Hematopoietic multipotent progenitor cell treated with erythropoietin and hydrocortisone succinate and interleukin-3 and kit ligand, for 17 days (in vitro differentiated cells): ENCODE data around the gene TRIM65.

Experiments
- DNase-seq: peaks from one replicate; pipeline ENCODE4 v3.0.0-alpha.2; 2015; ENCODE audit warnings: low spot score

TRIM65 gene, protein sequence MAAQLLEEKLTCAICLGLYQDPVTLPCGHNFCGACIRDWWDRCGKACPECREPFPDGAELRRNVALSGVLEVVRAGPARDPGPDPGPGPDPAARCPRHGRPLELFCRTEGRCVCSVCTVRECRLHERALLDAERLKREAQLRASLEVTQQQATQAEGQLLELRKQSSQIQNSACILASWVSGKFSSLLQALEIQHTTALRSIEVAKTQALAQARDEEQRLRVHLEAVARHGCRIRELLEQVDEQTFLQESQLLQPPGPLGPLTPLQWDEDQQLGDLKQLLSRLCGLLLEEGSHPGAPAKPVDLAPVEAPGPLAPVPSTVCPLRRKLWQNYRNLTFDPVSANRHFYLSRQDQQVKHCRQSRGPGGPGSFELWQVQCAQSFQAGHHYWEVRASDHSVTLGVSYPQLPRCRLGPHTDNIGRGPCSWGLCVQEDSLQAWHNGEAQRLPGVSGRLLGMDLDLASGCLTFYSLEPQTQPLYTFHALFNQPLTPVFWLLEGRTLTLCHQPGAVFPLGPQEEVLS

DNA sequence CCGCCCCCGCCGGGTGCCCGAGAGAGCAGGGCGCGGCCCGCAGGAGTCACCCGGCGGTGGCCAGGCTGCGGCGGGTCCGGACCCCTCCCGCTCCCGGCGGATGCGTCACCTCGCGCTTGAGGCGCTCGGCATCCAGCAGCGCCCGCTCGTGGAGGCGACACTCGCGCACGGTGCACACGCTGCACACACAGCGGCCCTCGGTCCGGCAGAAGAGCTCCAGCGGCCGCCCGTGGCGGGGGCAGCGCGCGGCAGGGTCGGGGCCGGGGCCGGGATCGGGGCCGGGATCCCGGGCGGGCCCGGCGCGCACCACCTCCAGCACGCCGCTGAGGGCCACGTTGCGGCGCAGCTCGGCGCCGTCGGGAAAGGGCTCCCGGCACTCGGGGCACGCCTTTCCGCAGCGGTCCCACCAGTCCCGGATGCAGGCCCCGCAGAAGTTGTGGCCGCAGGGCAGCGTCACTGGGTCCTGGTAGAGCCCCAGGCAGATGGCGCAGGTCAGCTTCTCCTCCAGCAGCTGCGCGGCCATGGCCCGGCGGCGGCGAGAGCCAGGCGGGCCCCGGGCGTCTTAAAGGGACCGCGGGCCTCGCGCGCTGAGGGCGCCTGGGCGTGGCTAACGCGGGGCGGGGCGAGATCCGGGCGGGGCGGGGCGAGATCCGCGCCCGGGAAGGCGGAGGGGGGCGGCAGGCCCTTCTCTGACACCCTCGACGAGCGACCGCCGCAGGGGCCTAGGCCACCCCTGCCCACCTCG is at the start of gene TRIM65:
Gene TRIM65, minus strand, starts transcription at position 537 of the 745 bp plus-strand sequence. Its CDS starts 14 bp downstream, at position 523.
- peak; percentile 74 for DNase-seq

DNA sequence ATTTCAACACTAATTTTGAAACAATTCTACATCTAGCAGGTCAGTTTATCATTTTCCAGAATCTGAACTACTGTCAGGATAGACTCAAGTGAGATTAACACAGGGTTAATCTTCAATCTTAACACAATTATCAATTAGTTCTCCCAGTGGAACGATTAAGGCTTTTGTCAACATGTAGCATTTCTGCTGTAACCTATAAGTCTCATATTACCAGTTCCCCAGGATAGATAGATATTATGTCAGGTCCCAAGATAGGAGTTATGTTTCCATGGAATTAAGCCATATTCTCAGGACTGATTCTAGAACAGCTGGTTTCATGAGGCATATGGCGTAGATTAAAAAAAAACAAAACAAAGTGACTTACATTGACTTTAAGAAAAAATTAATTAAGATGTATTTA is 48.5 kb upstream of the TRIM65 start:
- DNase-seq = no peak

DNA sequence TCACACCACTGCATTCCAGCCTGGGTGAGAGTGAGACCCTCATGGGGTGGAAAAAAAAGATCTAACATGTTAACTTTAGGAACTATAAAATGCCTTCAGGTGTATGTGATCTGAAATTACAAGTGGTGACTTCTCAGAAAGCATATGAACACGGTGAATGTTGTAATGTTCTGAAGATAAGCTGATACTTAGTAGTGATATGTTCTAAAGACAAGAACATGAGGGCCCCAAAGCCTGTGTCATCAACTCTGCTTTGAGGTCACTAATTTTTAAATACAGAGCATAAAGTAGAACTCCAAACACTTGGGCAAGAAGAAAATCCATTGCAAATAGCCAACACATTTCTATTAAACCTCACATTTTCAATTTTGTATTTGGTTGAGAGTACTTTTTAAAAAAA is 46.7 kb upstream of the TRIM65 start:
- no peak for DNase-seq

DNA sequence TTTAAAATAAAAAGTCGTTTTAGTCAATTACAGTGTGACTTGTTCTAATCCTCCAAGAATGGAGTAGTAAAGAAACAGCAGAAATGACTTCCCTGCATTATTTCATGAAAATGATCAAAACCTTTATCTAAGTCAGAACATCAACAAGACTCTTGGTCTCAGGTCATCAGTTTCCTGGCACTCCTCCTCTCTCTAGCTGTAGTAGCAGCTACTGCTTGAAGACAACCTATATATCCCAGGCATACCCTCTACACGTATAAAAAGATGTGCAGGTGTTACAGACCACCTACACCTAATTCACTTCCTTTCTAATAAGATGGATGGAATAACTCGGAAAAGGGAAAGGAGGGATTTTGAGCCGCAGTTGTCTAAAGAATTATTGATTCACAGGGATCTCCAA is 45.7 kb upstream of the TRIM65 start:
- DNase-seq = no peak

DNA sequence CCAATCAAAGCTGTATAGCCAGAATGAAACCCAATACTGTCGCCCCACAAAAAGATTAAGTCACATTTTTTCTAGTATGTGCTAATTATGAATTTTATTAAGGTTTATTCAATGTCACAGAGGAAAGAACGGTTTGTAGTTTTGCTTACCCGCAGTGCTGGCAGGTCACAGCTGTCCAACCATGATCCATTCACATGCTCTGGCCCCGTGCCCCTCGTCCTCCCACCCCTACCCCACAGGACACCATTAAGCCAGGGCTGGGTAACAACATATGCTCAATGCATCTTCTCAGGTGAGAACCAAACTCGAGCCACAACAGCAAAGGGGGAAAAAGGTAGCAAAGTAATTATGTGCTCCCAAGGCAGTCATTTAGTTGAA is 44.7 kb upstream of the TRIM65 start:
- DNase-seq = no peak

DNA sequence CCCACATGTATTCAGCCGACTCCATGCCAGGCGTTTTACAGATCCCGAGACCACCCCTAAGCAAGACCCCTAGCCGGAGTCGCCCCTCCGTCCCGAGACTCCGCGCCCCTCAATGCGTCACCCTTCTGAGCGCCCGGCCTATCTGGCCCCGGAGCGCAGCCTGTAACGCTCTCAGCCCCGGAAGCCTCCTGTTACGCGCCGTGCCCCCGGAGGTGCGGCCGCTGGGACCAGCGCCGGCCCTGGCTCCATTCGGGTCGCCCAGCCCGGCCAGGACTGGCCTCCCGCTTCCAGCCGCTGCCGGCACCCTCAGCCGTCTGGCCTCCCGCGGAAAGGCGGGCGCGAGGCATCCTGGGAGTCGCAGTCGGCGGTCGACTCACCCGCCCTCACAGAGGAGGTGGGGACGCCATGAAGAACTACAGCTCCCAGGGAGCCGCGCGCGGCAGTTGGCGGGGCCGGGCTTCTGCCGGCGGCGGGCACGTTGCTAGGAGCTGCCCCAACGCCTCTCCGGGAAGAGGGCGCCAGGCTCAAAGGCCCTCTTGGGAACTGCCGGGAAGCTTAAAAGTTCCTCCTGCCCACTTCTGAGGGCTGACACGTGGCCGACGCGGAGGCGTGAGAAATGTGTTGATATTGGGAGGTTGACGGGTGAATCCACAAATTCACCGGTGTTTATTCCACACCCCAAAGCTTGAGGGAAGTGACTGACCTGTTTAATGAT is 44.1 kb upstream of the TRIM65 start, which contains the start of gene FBF1:
Gene FBF1, minus strand, starts transcription at position 316 of the 715 bp plus-strand sequence. CDS start 2,893 bp downstream, outside the sequence.
- peak; percentile 86 for DNase-seq

DNA sequence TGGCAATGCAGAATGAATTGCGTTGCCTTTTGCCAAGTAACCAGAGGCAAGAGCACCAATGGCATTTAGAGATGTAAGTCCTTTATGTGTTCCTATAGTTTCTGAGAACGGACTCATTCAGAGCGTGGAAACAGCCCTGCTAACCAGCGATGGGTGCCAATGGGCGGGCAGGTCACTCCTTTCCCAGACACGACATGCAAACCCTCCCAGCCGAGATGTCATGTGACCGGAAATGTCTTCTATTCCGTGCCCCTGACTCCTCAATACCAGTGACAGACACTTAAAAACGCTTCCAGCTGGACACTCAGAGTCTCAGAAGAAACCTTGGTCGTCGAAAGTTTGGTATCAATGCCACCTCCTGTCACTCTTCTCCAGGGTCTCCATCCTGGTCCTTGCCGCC is 40.9 kb upstream of the TRIM65 start:
- DNase-seq = no peak

DNA sequence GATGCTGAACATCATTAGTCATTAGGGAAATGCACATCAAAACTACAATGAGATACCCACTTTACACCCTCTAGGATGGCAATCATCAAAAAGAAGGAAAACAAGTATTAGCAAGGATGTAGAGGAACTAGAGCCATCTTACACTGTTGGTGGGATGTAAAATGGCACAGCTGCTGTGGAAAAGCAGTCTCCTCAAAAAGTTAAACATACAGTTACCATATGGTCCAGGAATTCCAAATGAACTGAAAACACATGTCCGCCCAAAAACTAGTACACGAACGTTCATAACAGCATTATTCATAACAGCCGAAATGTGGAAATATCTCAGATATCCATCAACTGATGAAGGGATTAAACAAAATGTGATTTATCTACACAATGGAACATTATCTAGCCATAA is 37.1 kb upstream of the TRIM65 start:
- no peak for DNase-seq

DNA sequence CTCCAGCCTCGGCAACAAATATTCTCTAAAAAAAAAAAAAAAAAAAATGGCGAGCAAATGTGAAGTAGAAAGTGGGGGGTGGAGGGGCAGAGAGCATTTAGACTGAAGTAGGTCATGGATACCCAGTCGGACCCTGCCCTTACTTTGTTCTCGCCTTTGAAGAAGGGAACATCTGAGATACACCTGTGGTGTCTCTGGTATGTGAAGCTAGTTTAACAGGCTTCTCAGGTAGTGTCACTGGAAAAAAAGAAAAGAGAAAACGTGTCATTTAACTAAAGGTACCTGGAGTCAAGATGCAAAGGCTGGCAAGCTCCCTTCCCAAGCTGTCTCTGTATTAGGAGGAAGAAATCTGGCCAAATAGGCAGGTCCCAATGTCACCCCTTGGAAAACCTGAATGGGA is 36.1 kb upstream of the TRIM65 start:
- DNase-seq = no peak

DNA sequence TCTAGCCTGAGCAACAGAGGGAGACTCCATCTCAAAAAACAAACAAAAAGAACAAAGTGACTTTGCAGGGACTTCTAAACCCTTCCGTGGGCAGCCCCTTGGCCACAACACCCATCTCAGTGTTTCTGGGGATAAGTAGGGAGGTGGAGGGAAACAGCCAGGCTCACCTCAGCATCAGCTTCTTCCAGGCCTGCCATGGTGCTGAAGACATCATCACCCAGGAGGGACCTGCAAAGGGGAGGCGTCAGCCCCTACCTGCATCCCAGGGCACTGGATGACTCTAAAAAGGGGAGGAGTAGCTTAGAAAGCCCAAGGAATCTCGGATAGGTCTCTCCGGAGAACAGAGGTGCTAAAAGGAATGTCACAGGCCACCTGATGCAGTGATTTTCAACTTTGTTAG is 34.3 kb upstream of the TRIM65 start:
- no peak for DNase-seq

DNA sequence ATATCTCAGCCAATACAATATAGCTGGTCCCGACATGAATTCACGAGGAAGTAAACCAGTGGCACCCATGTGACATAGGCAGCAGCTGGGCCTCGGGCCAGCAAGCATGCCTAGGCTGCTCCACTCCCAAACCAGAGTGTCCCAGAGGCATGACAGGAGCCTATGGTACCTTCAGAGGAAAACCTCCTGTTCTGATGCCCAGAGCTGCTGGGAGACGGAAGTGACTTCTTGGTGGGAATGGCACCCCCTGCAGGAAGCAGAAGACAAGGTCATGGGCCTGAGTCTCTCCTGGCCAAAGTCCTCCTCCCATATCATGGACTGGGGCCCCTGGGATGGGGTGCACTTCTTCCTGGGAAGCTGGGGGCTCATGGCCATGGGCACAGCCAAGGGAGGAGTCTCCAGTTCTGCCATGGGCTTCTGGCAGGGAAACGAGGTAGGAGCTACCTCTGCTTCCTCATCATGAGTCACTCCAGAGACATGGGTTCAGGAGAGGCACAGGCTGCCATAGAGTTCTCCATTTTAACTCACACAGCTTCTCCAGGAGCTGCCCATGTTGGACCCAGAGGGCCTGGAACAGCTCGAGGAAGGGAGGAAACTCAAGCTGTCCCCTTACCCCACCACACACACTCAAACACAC is 30.7 kb upstream of the TRIM65 start:
- DNase-seq = peak; percentile 15

DNA sequence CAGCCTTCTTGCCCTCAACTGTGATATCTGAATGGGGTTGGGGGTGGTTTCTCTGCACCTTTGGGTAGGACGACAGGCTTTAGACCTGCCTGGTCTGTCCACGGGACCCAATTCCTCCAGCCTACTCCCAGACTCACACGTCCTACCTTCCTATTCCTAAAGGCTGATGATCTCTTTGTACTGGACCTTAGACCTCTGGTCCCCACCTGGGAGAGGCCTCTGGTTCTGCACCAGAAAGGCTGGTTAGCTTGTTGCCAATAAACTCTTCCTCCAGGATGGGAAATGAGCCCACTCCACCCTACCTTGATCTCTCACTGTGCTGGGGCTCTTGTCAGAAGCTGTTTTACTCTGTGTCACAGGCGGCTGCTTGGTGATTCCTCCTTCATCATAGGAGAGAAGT is 29.7 kb upstream of the TRIM65 start:
- no peak for DNase-seq

DNA sequence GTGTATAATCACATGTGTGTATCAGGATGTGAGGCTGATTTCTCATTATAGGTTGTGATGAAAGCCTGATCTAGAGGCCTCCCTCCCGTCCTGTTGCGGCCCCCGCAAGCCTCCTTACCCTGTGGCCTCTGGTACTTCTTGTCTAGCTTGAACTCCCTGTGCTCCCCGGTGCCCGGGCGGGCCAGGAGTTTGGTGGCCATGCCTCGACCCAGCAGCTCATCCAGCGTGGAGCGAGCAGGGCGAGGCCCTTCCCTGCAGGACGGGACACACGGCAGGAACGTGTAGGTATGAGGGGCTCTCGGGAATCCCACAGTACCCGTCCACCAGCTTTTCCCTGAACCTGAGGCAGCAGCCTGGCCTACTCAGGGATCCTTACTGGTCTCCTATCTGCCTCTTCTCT is 29.2 kb upstream of the TRIM65 start:
- DNase-seq = no peak

DNA sequence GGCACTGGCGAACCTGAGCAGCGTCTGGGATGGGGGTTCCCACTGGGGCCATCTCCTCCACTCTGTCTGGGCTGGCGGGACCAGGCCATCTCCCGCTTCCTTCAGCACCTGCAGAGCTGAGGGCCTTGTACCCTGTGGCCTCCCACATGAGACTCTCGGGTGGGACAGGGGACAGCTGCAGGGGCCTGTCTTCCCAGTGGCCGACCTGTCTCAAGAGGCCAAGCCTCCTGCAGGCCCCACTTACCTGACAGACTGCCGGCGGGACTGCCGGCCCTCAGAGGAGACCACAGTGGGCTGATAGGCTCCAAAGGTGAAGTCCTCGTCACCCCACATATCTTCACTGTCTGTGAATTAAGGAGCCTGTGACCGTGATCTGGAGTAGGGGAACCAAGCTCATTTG is 28.4 kb upstream of the TRIM65 start:
- no peak for DNase-seq

DNA sequence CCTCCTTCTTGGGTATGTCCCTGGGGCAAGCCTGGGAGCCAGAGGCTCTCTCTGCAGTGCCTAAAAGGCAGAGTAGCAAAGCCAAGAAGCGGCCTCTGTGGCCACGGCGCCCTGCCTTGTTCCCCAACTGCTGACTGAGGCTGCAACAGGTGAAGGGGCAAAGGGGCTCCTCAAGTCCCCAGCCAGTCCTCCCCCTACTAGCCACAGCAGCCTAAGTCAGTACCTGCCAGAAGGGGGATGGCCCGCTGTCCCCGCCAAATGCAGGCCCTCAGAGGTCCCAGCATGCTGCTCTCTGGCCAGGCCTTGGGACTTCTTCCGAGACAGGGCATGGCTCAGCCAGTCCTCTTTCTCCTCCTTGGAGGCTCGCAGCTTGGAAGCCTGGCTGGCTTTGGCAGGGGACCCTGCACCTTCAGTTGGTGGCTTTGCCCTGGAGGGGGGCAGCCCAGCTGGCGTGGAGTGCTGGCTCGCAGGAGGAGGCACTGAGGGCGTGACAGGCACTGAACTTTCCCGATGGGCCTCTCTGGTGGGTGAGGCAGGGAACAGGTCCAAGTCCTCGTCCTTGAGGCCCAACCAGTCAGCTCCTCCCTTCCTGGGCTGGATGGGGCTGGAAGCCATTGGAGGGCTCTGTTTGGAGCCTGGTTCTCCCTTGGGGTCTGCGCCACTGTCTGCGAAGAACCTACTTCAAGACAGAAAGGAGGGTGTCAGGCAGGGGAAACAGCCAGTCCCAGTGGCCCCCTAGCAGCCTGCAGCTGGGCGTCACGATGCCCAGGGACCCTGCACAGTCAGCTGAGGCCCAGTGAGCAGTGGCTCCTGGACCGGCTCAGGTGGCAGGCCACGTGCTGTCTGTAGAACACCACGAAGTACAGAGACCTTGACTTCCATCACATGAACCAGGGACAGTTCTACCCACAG is 26.5 kb upstream of the TRIM65 start:
- no peak for DNase-seq

DNA sequence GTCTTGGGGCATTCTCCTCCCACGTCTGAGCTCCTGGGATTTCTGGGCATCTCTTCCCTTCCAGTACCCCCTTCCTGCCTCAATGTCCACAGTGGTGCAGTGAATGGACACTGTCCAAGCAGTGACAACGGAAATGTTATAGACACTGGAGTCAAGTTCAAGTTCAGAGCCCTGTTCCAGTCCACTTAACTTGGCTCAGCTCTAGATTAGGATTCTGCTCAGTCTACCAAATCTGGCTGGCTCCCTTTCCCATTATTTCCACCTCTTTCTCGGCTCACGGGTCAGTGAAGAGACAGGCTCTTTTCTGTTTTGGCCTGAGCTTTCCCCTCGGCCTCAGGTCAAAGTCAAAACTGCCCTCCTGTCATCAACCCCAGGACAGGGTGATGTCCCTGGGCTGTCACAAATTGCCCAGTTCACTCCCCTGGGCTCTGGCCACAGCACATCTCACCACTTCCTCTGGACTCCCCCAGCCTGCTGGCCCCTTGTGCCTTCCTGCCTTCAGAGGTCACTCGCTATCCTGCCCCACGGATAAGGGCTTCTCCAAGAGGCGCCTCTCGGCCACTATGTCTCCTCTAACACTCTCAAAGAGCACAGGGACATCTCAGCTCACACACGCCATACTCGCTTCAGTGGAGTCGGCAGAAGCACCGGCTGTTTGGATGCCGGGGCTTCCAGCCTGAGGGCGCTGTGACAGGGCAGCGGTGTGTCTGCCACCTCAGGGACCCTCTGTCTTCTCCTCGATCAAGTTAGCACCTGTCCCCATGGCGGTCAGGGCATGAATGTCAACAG is 25.6 kb upstream of the TRIM65 start:
- no peak for DNase-seq

DNA sequence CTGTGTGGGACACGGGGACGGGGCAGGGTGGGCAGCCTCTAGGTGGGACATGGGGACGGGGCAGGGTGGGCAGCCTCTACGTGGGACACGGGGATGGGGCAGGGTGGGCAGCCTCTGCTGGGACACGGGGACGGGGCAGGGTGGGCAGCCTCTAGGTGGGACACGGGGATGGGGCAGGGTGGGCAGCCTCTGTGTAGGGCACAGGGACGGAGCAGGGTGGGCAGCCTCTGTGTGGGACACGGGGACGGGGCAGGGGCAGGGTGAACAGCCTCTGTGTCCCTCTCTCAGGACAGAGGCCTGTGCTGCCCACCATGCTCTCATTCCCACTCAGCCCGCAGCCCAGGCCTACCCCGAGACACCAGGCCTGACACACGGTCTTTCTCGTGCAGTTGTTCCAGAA is 24.8 kb upstream of the TRIM65 start:
- no peak for DNase-seq

DNA sequence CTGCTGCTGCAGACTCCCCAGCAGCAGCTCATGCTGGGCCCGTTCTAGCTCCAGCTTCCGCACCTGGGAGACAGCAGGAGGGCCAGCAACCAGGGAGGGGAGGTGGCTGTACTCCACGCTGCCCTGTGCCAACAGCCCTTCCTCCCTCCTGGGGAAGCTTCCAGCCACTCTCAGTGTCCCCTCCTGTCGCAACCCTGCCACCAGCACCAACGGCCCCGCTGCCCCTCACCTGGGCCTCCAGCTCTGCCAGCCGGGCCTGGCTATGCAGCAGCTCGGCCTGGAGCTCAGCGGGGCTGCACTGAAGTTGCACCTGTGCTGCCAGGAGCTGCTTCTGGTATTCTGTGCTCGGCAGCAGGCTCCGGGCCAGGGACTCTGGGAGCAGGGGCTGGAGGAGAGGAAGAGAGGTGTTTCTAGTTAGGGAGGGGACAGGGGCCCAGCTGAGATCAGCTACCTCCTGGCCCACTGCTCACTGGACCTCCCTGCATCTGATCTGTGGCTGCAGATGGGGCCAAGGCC is 23.4 kb upstream of the TRIM65 start:
- no peak for DNase-seq

DNA sequence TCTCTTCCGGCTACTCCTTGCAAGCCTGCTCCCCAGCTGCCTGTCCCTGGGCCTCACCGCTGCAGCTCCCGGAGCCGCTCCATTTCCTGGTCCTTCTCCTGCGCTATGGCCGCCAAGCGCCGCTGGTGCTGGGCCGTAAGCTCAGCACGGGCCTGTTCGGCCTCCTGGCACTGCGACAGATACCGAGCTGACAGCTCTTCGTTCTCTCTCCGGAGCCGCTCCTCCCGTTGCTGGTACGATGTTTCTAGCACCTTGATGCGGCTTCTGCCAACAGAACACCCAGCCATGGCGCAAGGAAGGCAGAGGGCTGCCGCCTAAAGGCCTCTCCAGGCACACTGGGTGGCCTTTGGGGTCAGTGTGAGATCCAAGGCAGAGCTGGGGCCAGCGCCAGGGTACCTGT is 22.9 kb upstream of the TRIM65 start:
- no peak for DNase-seq

DNA sequence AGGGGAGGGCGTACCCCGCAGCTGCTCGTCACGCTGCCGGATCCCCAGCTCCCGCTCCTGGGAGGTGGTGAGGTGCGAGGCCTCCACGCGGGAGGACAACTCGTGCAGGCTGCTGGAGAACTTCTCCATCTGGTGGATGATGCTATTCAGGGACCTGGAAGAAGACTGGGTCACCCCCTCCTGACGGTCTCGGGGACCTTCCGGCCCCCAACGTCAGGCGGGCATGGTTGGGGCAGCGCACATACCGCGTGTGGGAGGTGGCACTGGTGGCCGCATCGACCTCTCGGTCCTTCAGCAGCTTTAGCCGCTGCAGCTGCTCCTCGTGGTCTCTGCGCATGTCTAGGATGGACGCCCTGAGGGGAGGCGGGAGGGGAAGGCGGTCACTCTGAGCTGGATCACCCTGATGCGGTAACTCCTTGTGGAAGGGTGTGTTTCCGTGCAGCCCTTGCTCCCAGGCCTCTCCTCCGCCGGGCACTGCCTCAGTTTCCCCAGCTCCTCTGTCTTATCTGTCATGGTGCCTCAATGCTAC is 21.2 kb upstream of the TRIM65 start:
- DNase-seq = no peak
